HPDE6-E6E7 (cell line): ENCODE measurements around the gene NHSL2.
A peak's percentile ranks its signal among the peaks of the same experiment; 100 is the strongest.
"Not testable (repeated sequence)": the region's sequence is repeated elsewhere in the genome, so short reads cannot be mapped to it uniquely, and the experiment has no call there.

Experiments used
- DNase-seq: peaks from one replicate; pipeline ENCODE4 v3.0.0; 2011; ENCODE audit warnings: missing footprints; ENCODE audit errors: extremely low spot score

NHSL2 gene

GRCh38 chrX:71910643-71910985, at the start of gene NHSL2:
TSS of gene NHSL2 (plus strand) at chrX:71910845.
- no peak for DNase-seq

GRCh38 chrX:71867680-71868079, 43.0 kb upstream of the NHSL2 start:
- no peak for DNase-seq

- not testable (repeated sequence) for DNase-seq
Measured at GRCh38 chrX:71869566-71869965, 41.1 kb upstream of the NHSL2 start.

- DNase-seq, result no peak
Measured at GRCh38 chrX:71870208-71871098, 40.2 kb upstream of the NHSL2 start.

- peak; percentile 4 for DNase-seq
Measured at GRCh38 chrX:71871367-71871766, 39.3 kb upstream of the NHSL2 start.

- no peak for DNase-seq
Measured at GRCh38 chrX:71872542-71873458, 37.8 kb upstream of the NHSL2 start.

GRCh38 chrX:71873459-71873833, 37.2 kb upstream of the NHSL2 start:
- no peak for DNase-seq

- DNase-seq, result not testable (repeated sequence)
Measured at GRCh38 chrX:71876841-71877240, 33.8 kb upstream of the NHSL2 start.

- no peak for DNase-seq
Measured at GRCh38 chrX:71885099-71885498, 25.5 kb upstream of the NHSL2 start.

- no peak for DNase-seq
Measured at GRCh38 chrX:71895607-71896006, 15.0 kb upstream of the NHSL2 start.

- no peak for DNase-seq
Measured at GRCh38 chrX:71906144-71906543, 4.5 kb upstream of the NHSL2 start.

- no peak for DNase-seq
Measured at GRCh38 chrX:71908387-71908786, 2.3 kb upstream of the NHSL2 start.

GRCh38 chrX:71909956-71910355, 689 bp upstream of the NHSL2 start:
- DNase-seq, result no peak

GRCh38 chrX:71910986-71911730, 513 bp downstream of the NHSL2 start:
- DNase-seq, result no peak

GRCh38 chrX:71911731-71912050, 1.0 kb downstream of the NHSL2 start:
- no peak for DNase-seq

GRCh38 chrX:71912156-71912555, 1.5 kb downstream of the NHSL2 start:
- no peak for DNase-seq

- DNase-seq, result no peak
Measured at GRCh38 chrX:71913156-71913950, 2.7 kb downstream of the NHSL2 start.

- no peak for DNase-seq
Measured at GRCh38 chrX:71917621-71918343, 7.1 kb downstream of the NHSL2 start.

GRCh38 chrX:71919431-71919830, 8.8 kb downstream of the NHSL2 start:
- DNase-seq, result no peak

- DNase-seq, result no peak
Measured at GRCh38 chrX:71919886-71920285, 9.2 kb downstream of the NHSL2 start.

- no peak for DNase-seq
Measured at GRCh38 chrX:71922686-71923085, 12.0 kb downstream of the NHSL2 start.
